Fibroblast of lung (primary cell): ENCODE data around the gene TMEM184A. TPM values are rescaled to one million over a fixed set of nuclear protein-coding genes. Genes with fewer than 3 reads are reported as not detected.

Experiments used
- DNase-seq, 2 donors: peaks; one replicate each; pipeline versions ENCODE4 v3.0.0 to v3.0.0-alpha.2; 2010; ENCODE audit warnings: low read depth in 2 of 2
- H2AFZ ChIP-seq: 2 replicates; pipeline ENCODE4 v1.5.1; 2012; ENCODE audit warnings: low read length, control low read depth, inconsistent platforms
- H3K27ac ChIP-seq: 2 replicates; pipeline ENCODE4 v1.5.1; 2011; ENCODE audit warnings: low read length, control low read depth; ENCODE audit not compliant: insufficient read depth
- H3K27me3 ChIP-seq: 2 replicates; pipeline ENCODE4 v1.5.1; 2011; ENCODE audit warnings: mild to moderate bottlenecking, low read length; ENCODE audit not compliant: control insufficient read depth, insufficient read depth
- H3K36me3 ChIP-seq: 2 replicates; pipeline ENCODE4 v1.5.1; 2011; ENCODE audit warnings: low read length; ENCODE audit not compliant: control insufficient read depth, insufficient read depth
- H3K4me1 ChIP-seq: 2 replicates; pipeline ENCODE4 v1.5.1; 2011; ENCODE audit warnings: low read length; ENCODE audit not compliant: control insufficient read depth, insufficient read depth; ENCODE audit errors: extremely low read depth
- H3K4me2 ChIP-seq: 2 replicates; pipeline ENCODE4 v1.5.1; 2011; ENCODE audit warnings: low read length, control low read depth; ENCODE audit not compliant: insufficient read depth; ENCODE audit errors: extremely low read depth
- H3K4me3 ChIP-seq, 4 experiments: fragments of 200-600 bp in 1 of 4; sonication (generic) in 1 of 4; replicated peaks in 1 of 4; 2 replicates each; pipeline ENCODE4 v1.5.1; 2011 to 2016; ENCODE audit warnings: low read length in 4 of 4, low read depth in 3 of 4, mild to moderate bottlenecking in 3 of 4, control low read depth in 2 of 4, inconsistent platforms in 1 of 4, mixed read lengths in 1 of 4; ENCODE audit not compliant: insufficient read depth in 1 of 4; ENCODE audit errors: control extremely low read depth in 1 of 4
- H3K79me2 ChIP-seq: 2 replicates; pipeline ENCODE4 v1.5.1; 2012; ENCODE audit warnings: mild to moderate bottlenecking, low read length, inconsistent platforms; ENCODE audit not compliant: control insufficient read depth, insufficient read depth
- H3K9ac ChIP-seq: 2 replicates; pipeline ENCODE4 v1.5.1; 2011; ENCODE audit warnings: mild to moderate bottlenecking, low read length, control low read depth; ENCODE audit not compliant: insufficient read depth
- H3K9me3 ChIP-seq: 2 replicates; pipeline ENCODE4 v1.5.1; 2012; ENCODE audit warnings: low read depth, low read length; ENCODE audit not compliant: control insufficient read depth, insufficient read depth
- H4K20me1 ChIP-seq: 2 replicates; pipeline ENCODE4 v1.5.1; 2011; ENCODE audit warnings: low read length; ENCODE audit not compliant: control insufficient read depth, insufficient read depth; ENCODE audit errors: extremely low read depth
- EZH2 ChIP-seq: IDR thresholded peaks from 2 replicates; pipeline ENCODE4 v1.5.1; 2012; ENCODE audit warnings: low read length, control low read depth, mild to moderate bottlenecking; ENCODE audit errors: missing control alignments
- polyA minus RNA-seq: library from RNA; depleted of rRNA, polyadenylated mRNA; stranded (reverse); fragments of >200 nt; gene quantifications from 2 replicates; pipeline ENCODE4 v1.2.3, GENCODE V29; 2011; ENCODE audit warnings: low replicate concordance
- polyA plus RNA-seq, 2 donors: library from polyadenylated mRNA; depleted of rRNA in 1 of 2; stranded (reverse) in 1 of 2; unstranded in 1 of 2; fragments of >200 nt; gene quantifications; 2 replicates each; pipeline ENCODE4 v1.2.1, GENCODE V29; 2011 to 2012; ENCODE audit warnings: missing spikeins in 1 of 2
- total RNA-seq: library from RNA; depleted of rRNA; stranded (reverse); fragments of >200 nt; gene quantifications from 2 replicates; pipeline ENCODE4 v1.2.1, GENCODE V29; 2014
- TF ChIP-seq, protein P1 (sequence below), 2 donors: IDR thresholded peaks in 1 of 2; conservative IDR thresholded peaks in 1 of 2; 1 replicate in 1 of 2; 2 replicates in 1 of 2; pipeline ENCODE4 v1.5.1; 2011 to 2012; ENCODE audit warnings: low read length in 2 of 2, control low read depth in 1 of 2, inconsistent platforms in 1 of 2, low read depth in 1 of 2, mild to moderate bottlenecking in 1 of 2

Gene TMEM184A
- total RNA-seq (under 0.01 TPM in 2 replicates), polyA plus RNA-seq (0.05 and 0.10 TPM in 2 replicates), polyA minus RNA-seq (3.0 TPM in 1 of 2 replicates, not detected in the other)
- 0.09 and 0.36 TPM in 2 replicates for polyA plus RNA-seq (2012)

DNA sequence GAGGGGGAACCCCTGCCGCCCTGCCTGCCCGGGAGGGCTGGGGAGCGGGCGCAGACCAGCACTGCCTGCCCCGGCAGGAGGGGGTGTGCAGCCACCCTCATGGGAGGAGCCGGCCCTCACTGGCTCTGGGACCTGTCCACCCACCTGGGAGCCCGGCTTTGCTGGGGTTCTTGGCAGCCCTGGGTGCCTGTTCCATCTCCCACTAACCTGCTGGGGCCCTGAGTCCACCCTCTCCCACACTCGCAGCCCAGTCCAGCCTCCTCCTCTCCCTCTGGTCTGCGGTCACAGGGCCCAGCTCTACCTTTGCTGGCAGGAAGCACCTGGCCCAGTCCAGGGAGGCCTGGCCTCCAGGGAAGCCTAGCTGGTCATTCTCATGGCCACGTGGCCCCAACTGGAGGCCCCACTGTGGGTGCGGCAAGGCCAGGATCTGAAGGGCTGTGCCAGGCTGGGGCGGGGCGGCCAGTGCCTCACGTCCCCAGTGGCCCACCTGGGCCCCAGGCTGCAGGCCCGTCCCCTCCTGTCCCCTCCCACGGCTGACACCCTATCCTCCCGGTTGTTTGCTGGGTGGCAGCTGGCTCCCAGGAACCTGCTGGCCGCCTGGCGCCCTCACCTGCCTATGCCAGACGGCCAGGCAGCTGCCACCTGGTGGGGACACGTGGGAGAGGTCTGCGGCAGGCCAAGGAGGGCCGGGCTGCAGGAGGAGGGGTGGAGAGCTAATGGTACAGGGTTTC, at the start of gene TMEM184A:
Gene TMEM184A, minus strand, starts transcription at position 393 of the 731 bp plus-strand sequence. CDS start 721 bp downstream, outside the sequence.
- H3K27ac ChIP-seq, result peak within 1 kb of the TSS; percentile 23
- peak within 1 kb of the TSS; percentile 23 for H3K9ac ChIP-seq
- no peaks in the 10 kb centered on the region for H3K79me2 ChIP-seq
- H3K4me1 ChIP-seq, result peaks cover 12% of the 10 kb centered on the region
- H3K4me3 ChIP-seq, result no peak within 1 kb of the TSS
- H3K4me2 ChIP-seq, result peak within 1 kb of the TSS; percentile 59
- H3K36me3 ChIP-seq, result no peaks in the 10 kb centered on the region
- peak within 1 kb of the TSS; percentile 59 for H2AFZ ChIP-seq
- H3K27me3 ChIP-seq, result no peaks in the 10 kb centered on the region
- no peak for TF ChIP-seq EZH2
- TF ChIP-seq, protein P1, sequence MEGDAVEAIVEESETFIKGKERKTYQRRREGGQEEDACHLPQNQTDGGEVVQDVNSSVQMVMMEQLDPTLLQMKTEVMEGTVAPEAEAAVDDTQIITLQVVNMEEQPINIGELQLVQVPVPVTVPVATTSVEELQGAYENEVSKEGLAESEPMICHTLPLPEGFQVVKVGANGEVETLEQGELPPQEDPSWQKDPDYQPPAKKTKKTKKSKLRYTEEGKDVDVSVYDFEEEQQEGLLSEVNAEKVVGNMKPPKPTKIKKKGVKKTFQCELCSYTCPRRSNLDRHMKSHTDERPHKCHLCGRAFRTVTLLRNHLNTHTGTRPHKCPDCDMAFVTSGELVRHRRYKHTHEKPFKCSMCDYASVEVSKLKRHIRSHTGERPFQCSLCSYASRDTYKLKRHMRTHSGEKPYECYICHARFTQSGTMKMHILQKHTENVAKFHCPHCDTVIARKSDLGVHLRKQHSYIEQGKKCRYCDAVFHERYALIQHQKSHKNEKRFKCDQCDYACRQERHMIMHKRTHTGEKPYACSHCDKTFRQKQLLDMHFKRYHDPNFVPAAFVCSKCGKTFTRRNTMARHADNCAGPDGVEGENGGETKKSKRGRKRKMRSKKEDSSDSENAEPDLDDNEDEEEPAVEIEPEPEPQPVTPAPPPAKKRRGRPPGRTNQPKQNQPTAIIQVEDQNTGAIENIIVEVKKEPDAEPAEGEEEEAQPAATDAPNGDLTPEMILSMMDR (conservative IDR thresholded peaks at IDR 0.05 in 1 of 2, IDR thresholded peaks at IDR 0.05 in 1 of 2; ENCODE audit: low read depth in 1 of 2, low read length in 2 of 2), result peak; percentile 7 to 17
- H4K20me1 ChIP-seq, result no peaks in the 10 kb centered on the region
- no peak for DNase-seq
- no peaks in the 10 kb centered on the region for H3K9me3 ChIP-seq

DNA sequence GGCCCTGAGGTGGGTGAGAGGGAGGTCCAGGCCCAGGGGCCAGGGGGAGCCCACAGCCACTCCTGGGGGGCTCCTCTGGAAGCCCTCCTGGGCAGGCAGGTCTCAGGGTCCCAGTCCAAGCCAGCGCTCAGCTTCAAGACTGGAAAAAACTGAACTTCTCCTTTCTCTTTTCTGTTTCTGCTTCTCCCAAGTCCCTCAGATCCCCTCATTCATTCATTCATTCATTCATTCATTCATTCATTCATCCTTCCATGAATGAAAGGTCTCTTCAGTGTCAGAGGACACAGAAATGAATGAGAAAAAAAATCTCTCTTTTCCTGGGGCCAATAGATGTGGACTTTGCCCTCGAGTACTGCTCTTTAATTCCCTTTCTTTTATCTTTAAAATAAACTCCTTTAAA, 48.4 kb upstream of the TMEM184A start:
- Histone ChIP-seq H3K36me3 (no peaks in the 10 kb centered on the region), H3K4me2 (no peak overlapping the region), H3K9ac (no peak overlapping the region), H3K27me3 (peaks cover 9% of the 10 kb centered on the region), H2AFZ (no peak overlapping the region), H3K4me3 (no peak overlapping the region), H3K4me1 (no peaks in the 10 kb centered on the region), H3K9me3 (no peaks in the 10 kb centered on the region), H4K20me1 (no peaks in the 10 kb centered on the region), H3K79me2 (no peaks in the 10 kb centered on the region), H3K27ac (no peak overlapping the region)
- TF ChIP-seq EZH2, result no peak
- TF ChIP-seq, protein P1 (conservative IDR thresholded peaks at IDR 0.05 in 1 of 2, IDR thresholded peaks at IDR 0.05 in 1 of 2; ENCODE audit: low read depth in 1 of 2, low read length in 2 of 2), result no peak
- no peak for DNase-seq

DNA sequence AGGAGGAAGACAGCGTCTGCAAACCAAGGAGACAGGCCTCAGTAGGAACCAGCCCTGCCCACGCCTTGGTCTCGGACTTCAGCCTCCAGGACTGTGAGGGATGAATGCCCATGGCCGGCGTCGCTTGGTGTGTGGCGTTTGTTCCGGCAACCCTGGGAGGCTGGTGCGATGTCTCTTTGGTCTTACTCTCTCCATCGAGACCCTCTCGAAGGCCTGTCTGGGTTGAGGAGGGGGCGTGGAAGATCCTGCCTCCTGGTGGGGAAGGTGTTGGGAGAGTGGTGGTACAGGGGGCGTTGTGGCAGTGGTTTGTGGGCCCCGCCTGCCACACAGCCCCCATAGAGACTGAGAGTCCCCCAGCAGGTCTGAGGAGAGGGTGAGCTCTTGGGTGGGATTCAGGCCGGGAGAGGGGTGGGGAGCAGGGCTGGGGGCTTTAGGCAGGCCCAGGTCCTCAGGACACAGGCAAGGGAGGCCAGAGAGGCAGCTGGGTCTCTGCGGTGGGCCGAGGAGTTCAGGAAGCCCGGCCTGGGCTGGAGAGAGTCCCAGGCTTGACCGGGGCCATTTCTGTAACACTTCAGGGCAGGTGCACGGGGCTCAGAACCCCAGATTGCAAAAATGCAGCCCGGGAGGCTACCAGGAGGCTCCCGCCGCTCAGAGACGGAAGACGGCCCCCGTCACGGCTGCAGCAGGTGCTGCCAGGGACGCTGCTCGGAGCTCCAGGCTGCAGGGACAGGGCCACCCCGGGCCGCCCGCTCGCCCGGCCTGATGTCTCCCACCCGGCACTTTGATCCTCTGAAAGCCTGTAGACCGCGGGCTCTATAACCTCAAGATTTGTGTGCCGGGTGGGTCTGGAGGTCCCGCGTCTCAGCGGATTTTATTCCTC, 47.6 kb upstream of the TMEM184A start:
- Histone ChIP-seq H3K9me3 (no peaks in the 10 kb centered on the region), H3K4me3 (no peak overlapping the region), H3K36me3 (no peaks in the 10 kb centered on the region), H3K4me2 (no peak overlapping the region), H3K9ac (no peak overlapping the region), H3K27ac (no peak overlapping the region), H3K79me2 (no peaks in the 10 kb centered on the region), H3K4me1 (no peaks in the 10 kb centered on the region), H3K27me3 (peaks cover 6% of the 10 kb centered on the region), H4K20me1 (no peaks in the 10 kb centered on the region), H2AFZ (no peak overlapping the region)
- TF ChIP-seq, protein P1 (conservative IDR thresholded peaks at IDR 0.05 in 1 of 2, IDR thresholded peaks at IDR 0.05 in 1 of 2; ENCODE audit: low read depth in 1 of 2, low read length in 2 of 2), result no peak
- TF ChIP-seq EZH2, result no peak
- DNase-seq, result no peak
